Endothelial cell of umbilical vein (primary cell): Measurements from ENCODE around the gene PRLR. TPM values are rescaled to one million over a fixed set of nuclear protein-coding genes. Genes with fewer than 3 reads are reported as not detected.

Experiments used
- BruUV-seq: library from RNA; stranded (reverse); fragments of 400-500 nt; replicated peaks from 2 replicates; lab custom pipeline; 2021; lab: Mats Ljungman, UMichigan
- CTCF ChIA-PET: fragments of 300-600, 350-600 bp; sonication (Branson Sonifier 250); formaldehyde crosslinking; loops from one replicate; lab custom pipeline; 2021; ENCODE audit warnings: antibody characterized with exemption, inconsistent platforms; lab: Charles Lee
- POLR2A ChIA-PET: fragments of 300-600, 350-600 bp; sonication (Branson Sonifier 250); formaldehyde crosslinking; loops from one replicate; lab custom pipeline; 2021; ENCODE audit warnings: antibody characterized with exemption, inconsistent platforms; lab: Charles Lee
- DNase-seq: peaks from one replicate; pipeline ENCODE4 v3.0.0-alpha.2; 2011; ENCODE audit warnings: low read depth, low spot score
- FAIRE-seq: peaks from 2 replicates; lab custom pipeline; 2011; peaks lifted over from hg19 to GRCh38; lab: Jason Lieb, UNC
- H2AFZ ChIP-seq: 2 replicates; pipeline ENCODE4 v1.6.0; 2012; ENCODE audit warnings: low read depth, low read length, control low read depth, inconsistent platforms
- H3K27ac ChIP-seq: 2 replicates; pipeline ENCODE4 v1.5.1; 2011; ENCODE audit warnings: low read depth, mild to moderate bottlenecking, control low read depth, low read length, moderate library complexity; ENCODE audit not compliant: insufficient read depth
- H3K27me3 ChIP-seq, 2 experiments: 2 replicates each; pipeline versions ENCODE4 v1.6.0 to v1.6.1; 2011; ENCODE audit warnings: low read length in 2 of 2, mixed read lengths in 1 of 2; ENCODE audit not compliant: control insufficient read depth in 2 of 2, insufficient read depth in 2 of 2
- H3K36me3 ChIP-seq, 2 experiments: 2 replicates in 1 of 2; 3 replicates in 1 of 2; pipeline ENCODE4 v1.5.1; 2011; ENCODE audit warnings: low read length in 2 of 2, mild to moderate bottlenecking in 1 of 2, moderate library complexity in 1 of 2; ENCODE audit not compliant: control insufficient read depth in 2 of 2, insufficient read depth in 2 of 2; ENCODE audit errors: extremely low read depth in 1 of 2
- H3K4me1 ChIP-seq: 3 replicates; pipeline ENCODE4 v1.5.1; 2011; ENCODE audit warnings: mild to moderate bottlenecking, low read length; ENCODE audit not compliant: control insufficient read depth, insufficient read depth; ENCODE audit errors: extremely low read depth
- H3K4me2 ChIP-seq: 2 replicates; pipeline ENCODE4 v1.6.1; 2011; ENCODE audit warnings: low read length, control low read depth, mixed read lengths; ENCODE audit not compliant: insufficient read depth
- H3K4me3 ChIP-seq, 3 experiments: fragments of 200-600 bp in 1 of 3; sonication (generic), shearing (Covaris generic) in 1 of 3; replicated peaks in 1 of 3; 2 replicates each; pipeline ENCODE4 v1.5.1; 2011 to 2016; ENCODE audit warnings: control low read depth in 3 of 3, low read length in 3 of 3, mild to moderate bottlenecking in 2 of 3, inconsistent platforms in 1 of 3, low read depth in 1 of 3, moderate library complexity in 1 of 3; ENCODE audit not compliant: insufficient read depth in 1 of 3
- H3K79me2 ChIP-seq: 2 replicates; pipeline ENCODE4 v1.6.0; 2012; ENCODE audit warnings: low read length, inconsistent platforms; ENCODE audit not compliant: control insufficient read depth, insufficient read depth
- H3K9ac ChIP-seq: replicated peaks from 2 replicates; pipeline ENCODE3; 2011; ENCODE audit warnings: low read length, control low read depth; ENCODE audit not compliant: insufficient read depth; ENCODE audit errors: extremely low read depth
- H3K9me1 ChIP-seq: replicated peaks from 3 replicates; pipeline ENCODE4 v1.6.0; 2011; ENCODE audit warnings: mild to moderate bottlenecking, low read length; ENCODE audit not compliant: control insufficient read depth, insufficient read depth; ENCODE audit errors: extremely low read depth
- H3K9me3 ChIP-seq: replicated peaks from 2 replicates; pipeline ENCODE4 v1.5.1; 2012; ENCODE audit warnings: low read length, inconsistent platforms; ENCODE audit not compliant: control insufficient read depth, insufficient read depth
- H4K20me1 ChIP-seq: replicated peaks from 2 replicates; pipeline ENCODE3; 2011; ENCODE audit warnings: mild to moderate bottlenecking, low read length; ENCODE audit not compliant: control insufficient read depth, insufficient read depth; ENCODE audit errors: extremely low read depth
- CTCF ChIP-seq, 2 donors: IDR thresholded peaks; 1 replicate in 1 of 2; 2 replicates in 1 of 2; pipeline ENCODE4 v1.5.1; 2011; ENCODE audit warnings: low read length in 2 of 2, mild to moderate bottlenecking in 2 of 2, moderate library complexity in 2 of 2, control low read depth in 1 of 2, inconsistent platforms in 1 of 2, low read depth in 1 of 2; ENCODE audit not compliant: insufficient read depth in 1 of 2; ENCODE audit errors: extremely low read depth in 1 of 2
- EZH2 ChIP-seq: IDR thresholded peaks from 2 replicates; pipeline ENCODE4 v1.6.1; 2012; ENCODE audit warnings: borderline replicate concordance, low read depth, mild to moderate bottlenecking, moderate library complexity, low read length, inconsistent platforms; ENCODE audit not compliant: severe bottlenecking
- FOS ChIP-seq: IDR thresholded peaks from 2 replicates; pipeline ENCODE4 v1.6.1; 2011; ENCODE audit warnings: mild to moderate bottlenecking, low read length, moderate library complexity, borderline replicate concordance; ENCODE audit not compliant: insufficient read depth
- GATA2 ChIP-seq: IDR thresholded peaks from 2 replicates; pipeline ENCODE4 v1.7.0; 2011; ENCODE audit warnings: low read depth, mild to moderate bottlenecking, moderate library complexity, mixed read lengths, low read length; ENCODE audit not compliant: insufficient read length, insufficient read depth
- JUN ChIP-seq: IDR thresholded peaks from 2 replicates; pipeline ENCODE4 v1.6.1; 2011; ENCODE audit warnings: borderline replicate concordance, low read depth; ENCODE audit not compliant: insufficient read length, insufficient read depth
- MAX ChIP-seq: IDR thresholded peaks from 2 replicates; pipeline ENCODE4 v1.6.1; 2011; ENCODE audit not compliant: insufficient read depth, insufficient read length
- MYC ChIP-seq: IDR thresholded peaks from one replicate; pipeline ENCODE4 v1.6.1; 2011; ENCODE audit warnings: mild to moderate bottlenecking, low read depth, low read length
- POLR2A ChIP-seq: IDR thresholded peaks from 2 replicates; pipeline ENCODE4 v1.6.1; 2012; ENCODE audit warnings: low read depth, mild to moderate bottlenecking, control low read depth, low read length
- POLR2AphosphoS5 ChIP-seq: IDR thresholded peaks from 2 replicates; pipeline ENCODE4 v1.6.1; 2012; ENCODE audit warnings: low read depth, mild to moderate bottlenecking, control low read depth, low read length, moderate library complexity; ENCODE audit not compliant: insufficient read depth
- dilution Hi-C: fragments of 300-500 bp; cut with MboI; formaldehyde crosslinking; loops from one replicate; pipeline ENCODE4 v1.15.0; 2019; ENCODE audit warnings: low sequenced_read_pairs; ENCODE audit not compliant: extremely low pct_ligation_motif_present
- intact Hi-C: fragments of 100-400 bp; cut with micrococcal nuclease; formaldehyde crosslinking; loops from one replicate; pipeline ENCODE4 v1.10.0; 2022
- polyA plus RNA-seq, 4 experiments: library from polyadenylated mRNA; depleted of rRNA in 3 of 4; stranded (reverse) in 3 of 4; unstranded in 1 of 4; fragments of >200 nt; gene quantifications; 2 replicates each; pipeline versions ENCODE4 v1.2.1 to v1.2.3, GENCODE V29; 2011 to 2012; ENCODE audit warnings: missing spikeins in 1 of 4
- total RNA-seq: library from RNA; stranded (reverse); gene quantifications from 2 replicates; pipeline ENCODE4 v1.2.3, GENCODE V29; 2021

The PRLR gene
- total and polyA plus RNA-seq, 2 donors (not counting 3 experiments of a cell fraction or from before 2014, with no cell fraction given) = not detected

DNA sequence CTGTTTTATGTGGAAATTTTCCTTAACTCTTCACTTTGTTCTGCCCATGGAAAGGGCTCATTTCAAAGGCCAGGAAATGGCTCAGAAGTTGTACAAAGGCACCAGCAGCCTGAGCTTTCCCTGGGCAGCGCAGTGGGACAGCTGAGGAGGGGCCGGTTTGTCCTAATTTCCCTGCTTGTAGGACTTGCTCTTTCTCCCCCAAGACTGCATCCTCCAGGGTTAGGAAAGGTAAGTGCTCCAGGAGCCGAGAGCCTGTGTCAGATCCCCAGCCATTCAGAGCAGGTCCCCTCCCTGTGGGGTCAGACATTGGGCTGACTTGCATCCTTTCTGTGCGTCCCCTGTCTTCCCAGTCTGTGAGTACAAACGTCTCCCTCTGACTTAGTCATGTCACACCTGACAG lies 226.1 kb downstream of the PRLR start:
- CTCF ChIA-PET = interaction anchor here (0.8 to 3.9 kb wide), 15 partner anchors 9 to 1069 kb away, joined by 3 to 61 read pairs (median 5); partner anchors contain the start of gene DNAJC21
- Histone ChIP-seq H3K9me1 (no peaks in the 10 kb centered on the region), H3K79me2 (no peaks in the 10 kb centered on the region), H3K4me3 (no peak overlapping the region), H2AFZ (no peak overlapping the region), H3K9ac (no peak overlapping the region), H3K36me3 (no peaks in the 10 kb centered on the region), H4K20me1 (no peaks in the 10 kb centered on the region), H3K4me2 (no peak overlapping the region), H3K27me3 (peaks cover 5 to 7% of the 10 kb centered on the region in 2 experiments), H3K27ac (no peak overlapping the region), H3K9me3 (no peaks in the 10 kb centered on the region), H3K4me1 (no peaks in the 10 kb centered on the region)
- dilution Hi-C loops (no loop called here), intact Hi-C loops (loop anchor here (5.0 kb wide), 1 partner anchor 517 kb away; no protein-coding TSS in a partner anchor)
- TF ChIP-seq CTCF (IDR thresholded peaks at IDR 0.05; ENCODE audit: extremely low read depth in 1 of 2, insufficient read depth in 1 of 2, low read depth in 1 of 2, low read length in 2 of 2) (no peak), POLR2A (no peak), EZH2 (no peak), MYC (no peak), MAX (no peak), FOS (no peak), GATA2 (no peak), POLR2AphosphoS5 (no peak), JUN (no peak)
- FAIRE-seq (no peak), DNase-seq (no peak)
- no TSS peak for BruUV-seq
- POLR2A ChIA-PET = no interaction called here
